HepG2 (cell line): Measurements from ENCODE around the gene SETD3.

Experiments
- FOXA3 ChIP-seq: IDR thresholded peaks from 2 replicates; pipeline ENCODE4 v1.6.1; 2016; ENCODE audit warnings: missing genetic modification reagents, missing compliant biosample characterization
- KLF16 ChIP-seq, 2 experiments: sonication (generic) in 1 of 2; formaldehyde crosslinking in 1 of 2; IDR thresholded peaks; 2 replicates each; pipeline versions ENCODE4 v1.6.1 to v1.8.0; 2016 to 2023; ENCODE audit warnings: missing genetic modification reagents in 2 of 2, missing compliant biosample characterization in 1 of 2

DNA sequence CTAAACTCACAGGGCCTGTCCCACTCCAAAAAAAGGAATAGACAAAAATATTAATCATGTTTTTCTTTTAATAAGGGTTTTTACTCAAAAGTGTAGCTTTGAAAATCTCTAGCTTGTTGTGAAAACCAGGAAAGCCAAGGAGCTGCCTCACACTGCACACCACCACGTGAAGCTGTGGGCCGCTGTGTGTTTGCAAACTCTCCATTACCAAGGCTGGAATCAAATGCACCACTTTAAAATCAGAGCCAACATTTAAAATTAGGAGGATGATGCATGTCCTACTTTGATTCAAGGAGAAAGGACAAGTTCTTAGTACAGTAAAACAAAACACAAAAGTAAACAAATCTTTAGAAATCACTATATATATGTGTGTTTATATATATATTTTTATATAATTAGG lies 83.0 kb downstream of the SETD3 start:
- TF ChIP-seq KLF16 (CRISPR knock-in tag; IDR thresholded peaks at IDR 0.05), result no peak
- no peak for TF ChIP-seq FOXA3 (CRISPR knock-in tag)
